HEK293 (cell line): Measurements from ENCODE around the gene RABEP1.

Source experiments
- CTCF ChIP-seq: fragments of 450-650 bp; formaldehyde crosslinking; IDR thresholded peaks from 2 replicates; pipeline ENCODE4 v1.5.1; 2016; ENCODE audit warnings: missing biosample characterization, missing genetic modification characterization
- ELK4 ChIP-seq: IDR thresholded peaks from 2 replicates; pipeline ENCODE4 v1.6.1; 2011; ENCODE audit warnings: mild to moderate bottlenecking, low read depth, low read length, borderline replicate concordance
- GLI2 ChIP-seq: fragments of 450-650 bp; formaldehyde crosslinking; IDR thresholded peaks from 2 replicates; pipeline ENCODE4; 2017; ENCODE audit warnings: missing biosample characterization, missing genetic modification characterization, low read depth, borderline replicate concordance
- IKZF3 ChIP-seq: fragments of 450-650 bp; IDR thresholded peaks from 2 replicates; pipeline ENCODE4 v1.5.0; 2018; ENCODE audit warnings: missing biosample characterization, mild to moderate bottlenecking, missing genetic modification characterization, moderate library complexity
- KLF16 ChIP-seq: fragments of 450-650 bp; formaldehyde crosslinking; IDR thresholded peaks from 2 replicates; pipeline ENCODE4 v1.5.1; 2017; ENCODE audit warnings: missing biosample characterization, missing genetic modification characterization
- KLF8 ChIP-seq: fragments of 450-650 bp; formaldehyde crosslinking; IDR thresholded peaks from 2 replicates; pipeline ENCODE4 v1.5.1; 2016; ENCODE audit warnings: missing biosample characterization, missing genetic modification characterization
- OVOL3 ChIP-seq: fragments of 450-650 bp; formaldehyde crosslinking; IDR thresholded peaks from 2 replicates; pipeline ENCODE4 v1.5.1; 2016; ENCODE audit warnings: missing biosample characterization, missing genetic modification characterization
- YY2 ChIP-seq: fragments of 450-650 bp; formaldehyde crosslinking; IDR thresholded peaks from 2 replicates; pipeline ENCODE4 v1.5.1; 2016; ENCODE audit warnings: missing biosample characterization, missing genetic modification characterization
- ZEB2 ChIP-seq: fragments of 450-650 bp; formaldehyde crosslinking; IDR thresholded peaks from 2 replicates; pipeline ENCODE4 v1.5.1; 2016; ENCODE audit warnings: missing biosample characterization, missing genetic modification characterization
- ZNF112 ChIP-seq: fragments of 450-650 bp; formaldehyde crosslinking; IDR thresholded peaks from 2 replicates; pipeline ENCODE4 v1.5.0; 2017; ENCODE audit warnings: missing biosample characterization, missing genetic modification characterization
- ZNF16 ChIP-seq: fragments of 450-650 bp; formaldehyde crosslinking; IDR thresholded peaks from 2 replicates; pipeline ENCODE4 v1.5.1; 2016; ENCODE audit warnings: low read depth, missing biosample characterization, missing genetic modification characterization
- ZNF184 ChIP-seq: fragments of 450-650 bp; IDR thresholded peaks from 2 replicates; pipeline ENCODE4 v1.5.1; 2018; ENCODE audit warnings: missing biosample characterization, mild to moderate bottlenecking, missing genetic modification characterization
- ZNF248 ChIP-seq: fragments of 450-650 bp; formaldehyde crosslinking; IDR thresholded peaks from 2 replicates; pipeline ENCODE4 v1.5.1; 2017; ENCODE audit warnings: missing biosample characterization, missing genetic modification characterization
- ZNF292 ChIP-seq: fragments of 450-650 bp; formaldehyde crosslinking; IDR thresholded peaks from 2 replicates; pipeline ENCODE4 v1.5.1; 2016; ENCODE audit warnings: low read depth, missing biosample characterization, missing genetic modification characterization, borderline replicate concordance
- ZNF324 ChIP-seq: fragments of 450-650 bp; formaldehyde crosslinking; IDR thresholded peaks from 2 replicates; pipeline ENCODE4 v1.5.1; 2016; ENCODE audit warnings: missing biosample characterization, missing genetic modification characterization
- ZNF335 ChIP-seq: fragments of 450-650 bp; formaldehyde crosslinking; conservative IDR thresholded peaks from 2 replicates; pipeline ENCODE4 v1.5.1; 2016; ENCODE audit warnings: missing biosample characterization, missing genetic modification characterization
- ZNF341 ChIP-seq: fragments of 450-650 bp; formaldehyde crosslinking; IDR thresholded peaks from 2 replicates; pipeline ENCODE4; 2016; ENCODE audit warnings: low read depth, missing biosample characterization, missing genetic modification characterization
- ZNF350 ChIP-seq: fragments of 450-650 bp; formaldehyde crosslinking; IDR thresholded peaks from 2 replicates; pipeline ENCODE4 v1.5.0; 2017; ENCODE audit warnings: missing biosample characterization, mild to moderate bottlenecking, missing genetic modification characterization
- ZNF488 ChIP-seq: fragments of 450-650 bp; formaldehyde crosslinking; IDR thresholded peaks from 2 replicates; pipeline ENCODE4 v1.5.1; 2016; ENCODE audit warnings: missing biosample characterization, missing genetic modification characterization
- ZNF521 ChIP-seq: fragments of 450-650 bp; formaldehyde crosslinking; IDR thresholded peaks from 2 replicates; pipeline ENCODE4 v1.5.1; 2017; ENCODE audit warnings: missing biosample characterization, mild to moderate bottlenecking, missing genetic modification characterization
- ZNF558 ChIP-seq: fragments of 450-650 bp; formaldehyde crosslinking; IDR thresholded peaks from 2 replicates; pipeline ENCODE4 v1.5.1; 2016; ENCODE audit warnings: missing biosample characterization, missing genetic modification characterization
- ZNF560 ChIP-seq: fragments of 450-650 bp; formaldehyde crosslinking; IDR thresholded peaks from 2 replicates; pipeline ENCODE4 v1.5.1; 2017; ENCODE audit warnings: missing biosample characterization, missing genetic modification characterization, borderline replicate concordance
- ZNF626 ChIP-seq: fragments of 450-650 bp; sonication (Bioruptor Pico); formaldehyde crosslinking; IDR thresholded peaks from 2 replicates; pipeline ENCODE4 v1.5.1; 2018; ENCODE audit warnings: missing biosample characterization, missing genetic modification characterization, inconsistent platforms
- ZNF670 ChIP-seq: fragments of 450-650 bp; formaldehyde crosslinking; IDR thresholded peaks from 2 replicates; pipeline ENCODE4 v1.5.1; 2016; ENCODE audit warnings: missing biosample characterization, missing genetic modification characterization, low read depth
- ZNF677 ChIP-seq: fragments of 450-650 bp; IDR thresholded peaks from 2 replicates; pipeline ENCODE4 v1.5.0; 2018; ENCODE audit warnings: missing biosample characterization, mild to moderate bottlenecking, missing genetic modification characterization, moderate library complexity
- ZNF791 ChIP-seq: fragments of 450-650 bp; formaldehyde crosslinking; IDR thresholded peaks from 2 replicates; pipeline ENCODE4 v1.5.1; 2016; ENCODE audit warnings: missing biosample characterization, missing genetic modification characterization
- ZSCAN23 ChIP-seq: fragments of 450-650 bp; formaldehyde crosslinking; IDR thresholded peaks from 2 replicates; pipeline ENCODE4 v1.5.1; 2016; ENCODE audit warnings: missing biosample characterization, missing genetic modification characterization
- TF ChIP-seq, protein P1 (sequence below): fragments of 450-650 bp; formaldehyde crosslinking; IDR thresholded peaks from 2 replicates; pipeline ENCODE4 v1.5.1; 2016; ENCODE audit warnings: missing biosample characterization, missing genetic modification characterization
- TF ChIP-seq, protein P2 (sequence below): fragments of 450-650 bp; formaldehyde crosslinking; optimal IDR thresholded peaks from 2 replicates; pipeline ENCODE3; 2016; ENCODE audit warnings: missing biosample characterization, mild to moderate bottlenecking, missing genetic modification characterization
- TF ChIP-seq, protein P3 (sequence below): fragments of 450-650 bp; formaldehyde crosslinking; IDR thresholded peaks from 2 replicates; pipeline ENCODE4 v1.5.1; 2016; ENCODE audit warnings: missing biosample characterization, missing genetic modification characterization, borderline replicate concordance

Gene RABEP1

DNA sequence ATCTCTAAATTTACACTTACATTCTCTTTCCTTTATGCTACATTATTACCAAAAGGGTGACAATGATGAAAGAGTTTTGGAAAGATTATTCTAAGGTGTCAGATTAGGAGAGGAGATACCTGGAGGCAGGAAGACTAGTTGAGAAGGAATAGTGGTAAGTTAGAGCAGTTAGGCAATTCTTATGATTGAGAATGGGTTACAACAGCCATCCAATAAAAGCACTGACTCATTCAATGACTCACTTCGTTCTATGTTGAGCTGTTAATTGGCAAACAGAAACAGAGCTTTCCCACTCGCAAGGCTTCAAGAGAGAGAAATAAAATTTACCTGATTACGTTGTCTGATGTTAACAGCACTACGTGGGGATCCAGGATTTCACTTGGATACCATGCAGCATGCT lies 131.6 kb downstream of the RABEP1 start (continued):
- TF ChIP-seq ELK4 (no peak), ZNF335 (tag by site-specific recombination) (peak; percentile 26; the same call in 1 of the 2 replicates), ZEB2 (tag by site-specific recombination) (peak; percentile 98), ZNF16 (tag by site-specific recombination) (no peak), ZNF350 (no peak), ZNF791 (tag by site-specific recombination) (no peak), ZNF112 (tag by site-specific recombination) (no peak), ZNF558 (peak; percentile 79; the same call in 1 of the 2 replicates), ZNF324 (tag by site-specific recombination) (peak; percentile 91), ZNF184 (tag by site-specific recombination) (peak; percentile 82; the same call in 1 of the 2 replicates), CTCF (tag by site-specific recombination) (no peak), ZNF521 (tag by site-specific recombination) (no peak), ZNF677 (tag by site-specific recombination) (no peak), YY2 (tag by site-specific recombination) (no peak), ZNF248 (tag by site-specific recombination) (no peak), ZNF560 (tag by site-specific recombination) (no peak), ZNF341 (tag by site-specific recombination) (no peak), ZSCAN23 (tag by site-specific recombination) (no peak), KLF8 (peak; percentile 70), OVOL3 (peak; percentile 26; the same call in 1 of the 2 replicates), ZNF292 (no peak), ZNF488 (tag by site-specific recombination) (no peak), ZNF626 (tag by site-specific recombination) (no peak), ZNF670 (no peak), GLI2 (tag by site-specific recombination) (no peak), IKZF3 (tag by site-specific recombination) (0 out of 2 replicates have a peak, but pooled peaks have one; percentile 24), KLF16 (tag by site-specific recombination) (0 out of 2 replicates have a peak, but pooled peaks have one; percentile 26)
- TF ChIP-seq, protein P1, sequence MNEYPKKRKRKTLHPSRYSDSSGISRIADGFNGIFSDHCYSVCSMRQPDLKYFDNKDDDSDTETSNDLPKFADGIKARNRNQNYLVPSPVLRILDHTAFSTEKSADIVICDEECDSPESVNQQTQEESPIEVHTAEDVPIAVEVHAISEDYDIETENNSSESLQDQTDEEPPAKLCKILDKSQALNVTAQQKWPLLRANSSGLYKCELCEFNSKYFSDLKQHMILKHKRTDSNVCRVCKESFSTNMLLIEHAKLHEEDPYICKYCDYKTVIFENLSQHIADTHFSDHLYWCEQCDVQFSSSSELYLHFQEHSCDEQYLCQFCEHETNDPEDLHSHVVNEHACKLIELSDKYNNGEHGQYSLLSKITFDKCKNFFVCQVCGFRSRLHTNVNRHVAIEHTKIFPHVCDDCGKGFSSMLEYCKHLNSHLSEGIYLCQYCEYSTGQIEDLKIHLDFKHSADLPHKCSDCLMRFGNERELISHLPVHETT (tag by site-specific recombination) = peak; percentile 86
- TF ChIP-seq, protein P2, sequence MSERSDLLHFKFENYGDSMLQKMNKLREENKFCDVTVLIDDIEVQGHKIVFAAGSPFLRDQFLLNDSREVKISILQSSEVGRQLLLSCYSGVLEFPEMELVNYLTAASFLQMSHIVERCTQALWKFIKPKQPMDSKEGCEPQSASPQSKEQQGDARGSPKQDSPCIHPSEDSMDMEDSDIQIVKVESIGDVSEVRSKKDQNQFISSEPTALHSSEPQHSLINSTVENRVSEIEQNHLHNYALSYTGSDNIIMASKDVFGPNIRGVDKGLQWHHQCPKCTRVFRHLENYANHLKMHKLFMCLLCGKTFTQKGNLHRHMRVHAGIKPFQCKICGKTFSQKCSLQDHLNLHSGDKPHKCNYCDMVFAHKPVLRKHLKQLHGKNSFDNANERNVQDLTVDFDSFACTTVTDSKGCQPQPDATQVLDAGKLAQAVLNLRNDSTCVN = no peak
- TF ChIP-seq, protein P3, sequence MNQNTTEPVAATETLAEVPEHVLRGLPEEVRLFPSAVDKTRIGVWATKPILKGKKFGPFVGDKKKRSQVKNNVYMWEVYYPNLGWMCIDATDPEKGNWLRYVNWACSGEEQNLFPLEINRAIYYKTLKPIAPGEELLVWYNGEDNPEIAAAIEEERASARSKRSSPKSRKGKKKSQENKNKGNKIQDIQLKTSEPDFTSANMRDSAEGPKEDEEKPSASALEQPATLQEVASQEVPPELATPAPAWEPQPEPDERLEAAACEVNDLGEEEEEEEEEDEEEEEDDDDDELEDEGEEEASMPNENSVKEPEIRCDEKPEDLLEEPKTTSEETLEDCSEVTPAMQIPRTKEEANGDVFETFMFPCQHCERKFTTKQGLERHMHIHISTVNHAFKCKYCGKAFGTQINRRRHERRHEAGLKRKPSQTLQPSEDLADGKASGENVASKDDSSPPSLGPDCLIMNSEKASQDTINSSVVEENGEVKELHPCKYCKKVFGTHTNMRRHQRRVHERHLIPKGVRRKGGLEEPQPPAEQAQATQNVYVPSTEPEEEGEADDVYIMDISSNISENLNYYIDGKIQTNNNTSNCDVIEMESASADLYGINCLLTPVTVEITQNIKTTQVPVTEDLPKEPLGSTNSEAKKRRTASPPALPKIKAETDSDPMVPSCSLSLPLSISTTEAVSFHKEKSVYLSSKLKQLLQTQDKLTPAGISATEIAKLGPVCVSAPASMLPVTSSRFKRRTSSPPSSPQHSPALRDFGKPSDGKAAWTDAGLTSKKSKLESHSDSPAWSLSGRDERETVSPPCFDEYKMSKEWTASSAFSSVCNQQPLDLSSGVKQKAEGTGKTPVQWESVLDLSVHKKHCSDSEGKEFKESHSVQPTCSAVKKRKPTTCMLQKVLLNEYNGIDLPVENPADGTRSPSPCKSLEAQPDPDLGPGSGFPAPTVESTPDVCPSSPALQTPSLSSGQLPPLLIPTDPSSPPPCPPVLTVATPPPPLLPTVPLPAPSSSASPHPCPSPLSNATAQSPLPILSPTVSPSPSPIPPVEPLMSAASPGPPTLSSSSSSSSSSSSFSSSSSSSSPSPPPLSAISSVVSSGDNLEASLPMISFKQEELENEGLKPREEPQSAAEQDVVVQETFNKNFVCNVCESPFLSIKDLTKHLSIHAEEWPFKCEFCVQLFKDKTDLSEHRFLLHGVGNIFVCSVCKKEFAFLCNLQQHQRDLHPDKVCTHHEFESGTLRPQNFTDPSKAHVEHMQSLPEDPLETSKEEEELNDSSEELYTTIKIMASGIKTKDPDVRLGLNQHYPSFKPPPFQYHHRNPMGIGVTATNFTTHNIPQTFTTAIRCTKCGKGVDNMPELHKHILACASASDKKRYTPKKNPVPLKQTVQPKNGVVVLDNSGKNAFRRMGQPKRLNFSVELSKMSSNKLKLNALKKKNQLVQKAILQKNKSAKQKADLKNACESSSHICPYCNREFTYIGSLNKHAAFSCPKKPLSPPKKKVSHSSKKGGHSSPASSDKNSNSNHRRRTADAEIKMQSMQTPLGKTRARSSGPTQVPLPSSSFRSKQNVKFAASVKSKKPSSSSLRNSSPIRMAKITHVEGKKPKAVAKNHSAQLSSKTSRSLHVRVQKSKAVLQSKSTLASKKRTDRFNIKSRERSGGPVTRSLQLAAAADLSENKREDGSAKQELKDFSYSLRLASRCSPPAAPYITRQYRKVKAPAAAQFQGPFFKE = no peak
